GM18502 (cell line): Measurements from ENCODE around the gene SLC6A3.
"Not testable (repeated sequence)": the region's sequence is repeated elsewhere in the genome, so short reads cannot be mapped to it uniquely, and the experiment has no call there.

Experiments
- ATAC-seq: cut with Tn5 transposase; IDR thresholded peaks from one replicate; pipeline ENCODE4 v1.9.1; 2021; ENCODE audit warnings: mild to moderate bottlenecking; ENCODE audit not compliant: unreplicated experiment, poor library complexity

Gene SLC6A3

GRCh38 chr5:1423901-1424603 is 21.2 kb downstream of the SLC6A3 start:
- ATAC-seq: no peak

GRCh38 chr5:1422522-1422921 is 22.7 kb downstream of the SLC6A3 start:
- ATAC-seq: not testable (repeated sequence)

GRCh38 chr5:1421521-1422341 is 23.5 kb downstream of the SLC6A3 start:
- ATAC-seq: no peak

GRCh38 chr5:1420211-1421195 is 24.7 kb downstream of the SLC6A3 start:
- ATAC-seq: no peak

- no peak for ATAC-seq
Observed at GRCh38 chr5:1419476-1420210, 25.6 kb downstream of the SLC6A3 start.

- no peak for ATAC-seq
Observed at GRCh38 chr5:1418921-1419280, 26.3 kb downstream of the SLC6A3 start.

GRCh38 chr5:1418238-1418920 is 26.9 kb downstream of the SLC6A3 start:
- ATAC-seq: no peak

- ATAC-seq: no peak
Observed at GRCh38 chr5:1417586-1418225, 27.5 kb downstream of the SLC6A3 start.

GRCh38 chr5:1416856-1417469 is 28.3 kb downstream of the SLC6A3 start:
- ATAC-seq: no peak

- no peak for ATAC-seq
Observed at GRCh38 chr5:1415626-1416360, 29.4 kb downstream of the SLC6A3 start.

GRCh38 chr5:1415059-1415425 is 30.2 kb downstream of the SLC6A3 start:
- ATAC-seq: no peak

- ATAC-seq: no peak
Observed at GRCh38 chr5:1414311-1415058, 30.8 kb downstream of the SLC6A3 start.

- no peak for ATAC-seq
Observed at GRCh38 chr5:1413611-1414241, 31.5 kb downstream of the SLC6A3 start.

- ATAC-seq: no peak
Observed at GRCh38 chr5:1413211-1413610, 32.0 kb downstream of the SLC6A3 start.

- no peak for ATAC-seq
Observed at GRCh38 chr5:1412621-1413020, 32.6 kb downstream of the SLC6A3 start.

- ATAC-seq: no peak
Observed at GRCh38 chr5:1412163-1412562, 33.1 kb downstream of the SLC6A3 start.

GRCh38 chr5:1411099-1411498 is 34.1 kb downstream of the SLC6A3 start:
- ATAC-seq: no peak
